NK-92 (cell line): ENCODE data around the gene ZCCHC8.
"Not testable (repeated sequence)": the region's sequence is repeated elsewhere in the genome, so short reads cannot be mapped to it uniquely, and the experiment has no call there.

Source experiments
- DNase-seq: peaks from one replicate; lab custom pipeline; 2025; ENCODE audit not compliant: unreplicated experiment; lab: John Stamatoyannopoulos, UW

ZCCHC8 gene

DNA sequence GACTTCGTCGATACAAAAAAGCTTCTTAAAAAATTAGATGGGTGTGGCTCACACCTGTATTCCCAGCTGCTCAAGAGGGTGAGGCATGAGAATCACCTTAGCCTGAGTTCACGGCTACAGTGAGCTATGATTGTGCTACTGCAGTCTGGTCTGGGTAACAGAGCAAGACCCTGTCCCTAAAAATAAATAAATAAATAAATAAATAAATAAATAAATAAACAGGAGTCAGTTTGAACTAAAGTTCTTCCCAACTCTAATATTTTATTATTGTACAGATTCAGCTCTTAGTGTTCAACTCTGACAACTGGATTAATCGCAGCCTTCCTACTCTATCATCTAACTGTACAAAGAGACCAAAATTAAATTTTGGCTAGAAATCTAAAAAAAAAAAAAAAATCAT, 65.5 kb downstream of the ZCCHC8 start:
- no peak for DNase-seq

- not testable (repeated sequence) for DNase-seq
Observed at GRCh38 chr12:122429043-122429442, 71.7 kb downstream of the ZCCHC8 start.

DNA sequence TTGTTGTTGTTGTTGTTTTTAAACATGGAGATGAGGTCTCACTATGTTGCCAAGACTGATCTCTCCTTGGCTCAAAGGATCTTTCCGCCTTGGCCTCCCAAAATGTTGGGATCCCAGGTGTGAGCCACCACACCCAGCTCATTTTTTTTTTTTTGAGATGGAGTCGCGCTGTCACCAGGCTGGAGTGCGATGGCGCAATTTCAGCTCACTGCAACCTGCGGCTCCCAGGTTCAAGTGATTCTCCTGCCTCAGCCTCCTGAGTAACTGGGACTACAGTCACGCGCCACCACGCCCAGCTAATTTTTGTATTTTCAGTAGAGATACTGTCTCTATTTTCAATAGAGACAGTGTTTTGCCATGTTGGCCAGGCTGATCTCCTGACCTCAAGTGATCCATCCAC, 73.3 kb downstream of the ZCCHC8 start:
- DNase-seq, result no peak

DNA sequence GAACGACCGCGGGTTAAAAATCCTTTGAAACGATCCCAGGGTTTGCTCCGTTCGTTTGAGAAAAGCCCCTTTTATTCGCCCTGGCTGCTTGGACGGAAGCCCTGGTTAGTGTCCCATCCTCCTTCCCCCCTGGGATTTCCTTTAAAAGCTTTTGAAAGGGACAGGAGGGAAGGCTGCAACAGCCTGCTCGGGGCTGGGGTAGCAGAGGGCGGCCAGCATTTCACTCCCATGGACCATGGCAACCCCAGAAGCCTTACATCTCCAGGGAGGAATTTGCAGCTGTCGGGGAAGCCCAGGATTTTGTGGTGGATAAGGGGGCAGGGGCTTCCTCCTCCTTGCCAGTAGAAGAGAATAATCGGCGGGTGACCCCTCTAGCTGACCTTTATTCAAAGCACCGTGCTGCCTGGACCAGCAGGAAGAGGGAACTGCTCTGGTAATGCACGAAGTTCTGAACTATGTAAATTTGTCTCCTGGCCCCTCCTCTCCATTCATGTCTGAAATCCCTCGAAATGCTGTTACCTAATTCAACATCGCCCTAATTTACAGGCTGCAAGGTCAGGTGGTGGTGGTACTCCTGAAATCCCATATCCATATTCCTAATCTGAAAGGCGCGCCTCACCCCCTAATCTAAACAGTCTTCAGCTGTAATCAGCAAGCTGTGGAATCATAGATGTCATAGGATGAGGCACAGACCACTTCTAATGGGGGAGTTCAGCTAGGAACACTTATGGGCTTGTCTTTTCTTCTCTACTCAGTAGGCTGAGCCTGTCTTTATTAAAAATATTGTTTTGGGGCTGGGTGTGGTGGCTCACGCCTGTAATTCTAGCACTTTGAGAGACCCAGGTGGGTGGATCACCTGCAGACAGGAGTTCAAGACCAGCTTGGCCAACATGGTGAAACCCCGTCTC, 77.2 kb downstream of the ZCCHC8 start:
- no peak for DNase-seq

GRCh38 chr12:122422730-122423257, 77.9 kb downstream of the ZCCHC8 start:
- DNase-seq, result no peak

GRCh38 chr12:122421821-122422729, 78.7 kb downstream of the ZCCHC8 start, which contains the start of gene CLIP1:
Gene CLIP1 (minus strand): TSS chr12:122422669. CDS start chr12:122380452, 42,217 bp downstream.
- DNase-seq, result no peak
